GM19468 (cell line): ENCODE measurements around the gene TMEFF2.

Experiments
- ATAC-seq: cut with Tn5 transposase; IDR thresholded peaks from one replicate; pipeline ENCODE4 v1.9.1; 2021; ENCODE audit warnings: mild to moderate bottlenecking, moderate library complexity, moderate number of reproducible peaks; ENCODE audit not compliant: unreplicated experiment; ENCODE audit errors: extremely low read depth

Gene TMEFF2

GRCh38 chr2:191917967-191918651 lies 276.6 kb downstream of the TMEFF2 start:
- no peak for ATAC-seq

DNA sequence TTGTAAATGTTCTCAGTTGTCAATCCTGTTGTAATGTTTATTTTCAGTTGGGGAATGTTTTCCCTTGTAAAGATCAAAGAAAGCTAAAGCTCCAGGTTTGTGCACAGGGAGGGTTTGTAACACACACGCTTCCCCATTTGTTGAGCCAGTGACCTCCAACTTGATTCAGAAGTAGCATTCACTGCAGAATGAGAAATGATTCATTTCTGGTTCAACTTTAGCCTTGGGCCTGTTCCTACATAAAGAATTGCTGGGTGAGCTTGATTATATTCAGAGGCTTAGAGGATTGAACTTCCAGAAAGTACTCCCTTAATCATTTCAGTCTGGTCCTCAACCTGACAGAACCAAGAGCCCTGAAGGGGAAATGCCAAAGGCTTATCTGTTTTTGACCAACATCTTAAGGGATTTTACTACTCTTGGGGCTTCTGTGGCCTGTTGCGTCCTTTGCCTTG lies 277.3 kb downstream of the TMEFF2 start:
- no peak for ATAC-seq

DNA sequence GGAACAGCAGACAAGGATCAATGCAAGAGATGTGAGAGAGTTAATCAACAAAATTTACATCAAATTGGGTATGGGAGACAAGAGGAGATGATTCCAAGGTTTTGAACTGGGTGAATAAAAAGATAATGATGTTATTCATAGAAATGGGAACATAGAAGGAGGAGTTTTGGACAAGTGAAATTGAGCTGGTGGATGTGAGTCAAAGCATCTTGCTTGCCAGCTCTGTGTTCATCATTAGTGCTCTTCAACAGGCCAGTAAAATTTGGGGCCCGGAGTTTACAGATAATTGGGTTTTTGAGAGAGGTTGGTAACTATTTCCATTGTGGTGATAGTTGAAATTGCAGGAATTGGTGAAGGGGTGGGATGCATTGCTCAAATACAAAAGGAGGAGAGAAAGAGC lies 277.9 kb downstream of the TMEFF2 start:
- no peak for ATAC-seq

DNA sequence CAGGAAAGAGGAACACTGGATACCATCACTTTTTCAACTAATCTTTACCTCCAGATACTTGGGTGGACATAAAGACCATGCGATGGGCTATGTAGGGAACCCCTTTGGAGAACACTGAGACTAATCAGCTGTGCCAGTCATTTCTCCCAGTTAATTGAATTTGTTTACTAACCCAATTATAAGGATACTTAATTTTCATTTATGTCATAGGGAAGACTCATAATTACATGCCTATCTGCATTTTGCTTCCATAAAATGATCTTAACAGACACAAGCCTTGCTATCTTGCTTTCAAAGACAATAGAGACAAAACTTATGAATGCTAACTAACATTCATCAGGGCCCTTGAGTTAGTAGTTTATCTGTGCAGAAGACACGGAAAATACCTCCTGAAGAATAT lies 279.0 kb downstream of the TMEFF2 start:
- no peak for ATAC-seq

DNA sequence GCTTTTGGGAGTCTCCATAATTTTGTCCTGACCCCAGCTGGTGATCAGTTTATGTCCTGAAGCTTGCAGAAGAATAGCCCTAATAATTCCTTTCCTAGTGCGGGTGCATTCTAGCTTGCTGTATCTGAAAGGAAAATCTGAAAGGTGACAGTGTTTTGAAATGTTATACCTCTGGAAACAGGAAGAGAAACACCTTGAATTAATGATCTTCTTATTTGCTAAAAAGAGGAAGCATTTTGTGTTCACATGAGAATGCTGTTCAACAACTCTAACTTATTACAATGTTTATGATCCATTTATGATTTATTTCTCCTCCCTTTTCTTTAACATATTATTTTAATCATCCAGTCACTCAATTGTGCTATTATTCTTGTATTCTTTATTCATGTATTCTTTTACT lies 280.9 kb downstream of the TMEFF2 start:
- ATAC-seq, result no peak

DNA sequence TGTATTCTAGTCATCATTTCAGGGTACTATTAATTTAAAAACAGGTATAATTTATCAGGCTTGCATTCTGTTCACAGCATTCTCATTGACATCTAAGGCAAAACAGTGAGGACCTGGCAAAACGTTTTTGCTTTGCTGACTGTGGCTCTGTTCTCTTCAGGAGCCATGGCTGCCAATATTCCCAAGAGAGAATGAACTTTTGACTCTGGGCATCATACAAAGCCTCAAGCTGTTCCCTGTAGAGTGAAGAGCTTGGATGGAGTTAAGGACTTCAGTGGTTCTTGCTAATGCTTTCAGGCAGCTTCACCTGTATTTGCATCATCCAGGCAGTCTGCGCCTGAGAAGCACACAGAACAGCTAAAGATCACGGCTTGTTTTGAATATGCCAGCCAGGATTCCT lies 282.0 kb downstream of the TMEFF2 start:
- no peak for ATAC-seq

GRCh38 chr2:191910518-191910917 lies 284.2 kb downstream of the TMEFF2 start:
- ATAC-seq, result no peak

DNA sequence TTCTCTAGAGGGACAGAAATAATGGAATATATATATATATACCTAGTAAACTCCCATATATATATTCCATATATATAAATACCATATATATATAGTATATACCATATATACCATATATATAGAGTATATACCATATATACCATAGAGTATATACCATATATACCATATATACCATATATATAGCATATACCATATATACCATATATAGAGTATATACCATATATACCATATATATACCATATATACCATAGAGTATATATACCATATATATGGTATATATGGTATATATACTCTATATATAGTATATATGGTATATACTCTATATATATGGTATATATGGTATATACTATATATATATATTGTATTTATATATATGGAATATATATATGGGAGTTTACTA lies 285.9 kb downstream of the TMEFF2 start:
- ATAC-seq, result no peak

- no peak for ATAC-seq
These were observed 287.2 kb downstream of the TMEFF2 start for GRCh38 chr2:191907545-191907944.

GRCh38 chr2:191907091-191907490 lies 287.6 kb downstream of the TMEFF2 start:
- no peak for ATAC-seq

DNA sequence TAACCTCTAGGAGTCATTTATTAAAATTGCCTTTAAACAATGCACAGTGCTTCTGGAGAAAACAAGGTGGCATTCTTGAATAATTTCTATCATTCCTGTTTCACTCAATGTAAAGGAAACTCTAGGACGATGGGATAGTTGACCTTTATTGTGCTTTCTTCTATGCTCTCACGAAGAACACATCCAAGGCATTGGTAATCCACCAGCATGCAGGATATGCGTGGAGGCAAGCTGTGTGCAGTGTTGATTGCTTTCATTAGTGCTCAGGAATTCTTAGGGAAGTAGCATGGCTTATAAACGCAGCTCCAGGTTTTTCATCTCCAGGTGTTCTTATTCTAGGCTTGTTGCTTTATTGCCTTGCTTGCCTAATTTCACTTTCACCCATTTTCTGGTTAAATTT lies 289.4 kb downstream of the TMEFF2 start:
- ATAC-seq, result no peak

DNA sequence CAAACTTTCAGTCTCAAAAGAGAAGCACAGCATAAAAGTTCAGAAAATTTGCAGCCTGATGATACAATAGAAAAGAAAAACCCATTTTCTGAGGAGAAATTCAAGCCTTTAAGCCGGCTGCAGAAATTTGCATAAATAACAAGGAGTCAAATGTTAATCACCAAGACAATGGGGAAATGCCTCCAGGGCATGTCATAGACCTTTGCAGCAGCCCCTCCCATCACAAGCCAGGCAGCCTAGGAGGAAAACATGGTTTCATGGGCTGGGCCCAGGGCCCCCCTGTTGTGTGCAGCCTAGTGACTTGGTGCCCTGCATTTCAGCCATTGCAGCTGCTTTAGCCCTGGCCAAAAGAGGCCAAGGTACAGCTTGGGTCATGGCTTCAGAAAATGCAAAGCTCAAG lies 293.7 kb downstream of the TMEFF2 start:
- ATAC-seq, result no peak

DNA sequence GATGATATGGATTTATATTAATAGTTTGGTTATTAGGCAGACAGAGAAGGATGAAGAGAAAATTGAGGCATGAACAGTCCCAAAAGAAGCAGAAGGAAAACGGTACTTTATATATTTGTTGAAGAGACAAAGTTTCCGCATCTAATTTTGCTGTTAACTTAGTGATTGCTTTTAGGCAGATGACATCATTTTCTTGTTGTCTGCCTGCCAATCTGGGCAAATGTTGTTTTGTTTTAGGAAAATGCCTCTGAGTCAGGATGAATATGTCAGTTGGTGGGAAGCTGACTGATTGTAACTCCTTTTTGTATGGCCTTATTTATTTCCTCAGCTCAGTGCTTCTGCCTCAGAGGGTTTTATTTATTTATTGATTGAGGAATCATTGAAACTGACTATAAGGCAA lies 295.3 kb downstream of the TMEFF2 start:
- no peak for ATAC-seq
